Uterus (tissue), 2 donors: ENCODE data around the gene INPP4A.

Source experiments
- CTCF ChIP-seq, 4 experiments: fragments of 200-600 bp in 2 of 4; fragments of 450-650 bp in 2 of 4; sonication (generic) in 2 of 4; IDR thresholded peaks; one replicate each; pipeline ENCODE4 v1.5.1; 2016 to 2019; ENCODE audit warnings: antibody characterized with exemption in 4 of 4, mild to moderate bottlenecking in 2 of 4, moderate library complexity in 1 of 4
- POLR2A ChIP-seq, 2 donors: fragments of 450-650 bp; IDR thresholded peaks; one replicate each; pipeline ENCODE4 v1.6.1; 2016; ENCODE audit warnings: antibody characterized with exemption in 2 of 2, mild to moderate bottlenecking in 1 of 2, moderate library complexity in 1 of 2

GRCh38 chr2:98479371-98479770 is 34.7 kb downstream of the INPP4A start:
- TF ChIP-seq CTCF (IDR thresholded peaks at IDR 0.05) (no peak), POLR2A (IDR thresholded peaks at IDR 0.05) (no peak)
